ENCODE results near the gene SEC24C.
A peak's percentile ranks its signal among the peaks of the same experiment; 100 is the strongest.

Gene SEC24C

DNA sequence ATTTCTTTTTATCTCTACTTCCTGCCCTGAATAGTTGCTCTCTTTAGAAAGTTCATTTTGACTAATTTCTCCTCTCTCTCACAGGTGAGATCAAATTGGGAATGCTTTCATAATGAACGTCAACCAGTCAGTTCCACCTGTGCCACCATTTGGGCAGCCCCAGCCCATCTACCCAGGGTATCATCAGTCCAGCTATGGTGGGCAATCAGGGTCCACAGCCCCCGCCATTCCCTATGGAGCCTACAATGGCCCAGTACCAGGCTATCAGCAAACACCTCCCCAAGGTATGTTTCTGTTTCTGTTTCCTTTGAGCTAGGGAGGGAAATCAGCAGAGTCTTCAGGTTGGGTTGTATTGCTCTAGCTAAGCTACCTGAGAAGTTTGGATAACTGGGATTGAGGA is 2.5 kb downstream of the SEC24C start:
- DNase-seq (ENCODE audit: low read depth) = no peak
- TF ChIP-seq, protein P1, sequence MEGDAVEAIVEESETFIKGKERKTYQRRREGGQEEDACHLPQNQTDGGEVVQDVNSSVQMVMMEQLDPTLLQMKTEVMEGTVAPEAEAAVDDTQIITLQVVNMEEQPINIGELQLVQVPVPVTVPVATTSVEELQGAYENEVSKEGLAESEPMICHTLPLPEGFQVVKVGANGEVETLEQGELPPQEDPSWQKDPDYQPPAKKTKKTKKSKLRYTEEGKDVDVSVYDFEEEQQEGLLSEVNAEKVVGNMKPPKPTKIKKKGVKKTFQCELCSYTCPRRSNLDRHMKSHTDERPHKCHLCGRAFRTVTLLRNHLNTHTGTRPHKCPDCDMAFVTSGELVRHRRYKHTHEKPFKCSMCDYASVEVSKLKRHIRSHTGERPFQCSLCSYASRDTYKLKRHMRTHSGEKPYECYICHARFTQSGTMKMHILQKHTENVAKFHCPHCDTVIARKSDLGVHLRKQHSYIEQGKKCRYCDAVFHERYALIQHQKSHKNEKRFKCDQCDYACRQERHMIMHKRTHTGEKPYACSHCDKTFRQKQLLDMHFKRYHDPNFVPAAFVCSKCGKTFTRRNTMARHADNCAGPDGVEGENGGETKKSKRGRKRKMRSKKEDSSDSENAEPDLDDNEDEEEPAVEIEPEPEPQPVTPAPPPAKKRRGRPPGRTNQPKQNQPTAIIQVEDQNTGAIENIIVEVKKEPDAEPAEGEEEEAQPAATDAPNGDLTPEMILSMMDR (IDR thresholded peaks at IDR 0.05; ENCODE audit: insufficient read depth, low read depth, low read length, missing control alignments) = no peak
- no peak overlapping the region for H3K4me3 ChIP-seq (ENCODE audit: low read length)

DNA sequence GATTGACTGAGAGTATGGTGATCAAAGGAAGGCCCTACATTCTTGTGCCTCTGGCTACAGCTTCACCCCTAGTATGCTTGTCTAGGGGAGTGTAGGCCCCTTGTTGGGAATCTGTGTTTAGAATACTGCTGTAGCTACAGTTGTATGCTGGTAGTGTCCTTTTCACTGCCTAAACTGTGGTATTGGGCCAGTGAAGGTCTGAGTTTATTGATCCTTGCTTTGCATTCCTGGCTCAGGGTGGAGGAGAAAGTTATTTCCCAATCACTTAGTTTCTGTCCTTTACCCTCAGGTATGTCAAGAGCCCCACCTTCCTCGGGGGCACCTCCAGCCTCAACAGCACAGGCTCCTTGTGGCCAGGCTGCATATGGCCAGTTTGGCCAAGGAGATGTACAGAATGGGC is 6.6 kb downstream of the SEC24C start:
- no peak overlapping the region for H3K4me3 ChIP-seq (ENCODE audit: low read length)
- no peak for DNase-seq (ENCODE audit: low read depth)
- TF ChIP-seq, protein P1 (IDR thresholded peaks at IDR 0.05; ENCODE audit: insufficient read depth, low read depth, low read length, missing control alignments) = no peak

DNA sequence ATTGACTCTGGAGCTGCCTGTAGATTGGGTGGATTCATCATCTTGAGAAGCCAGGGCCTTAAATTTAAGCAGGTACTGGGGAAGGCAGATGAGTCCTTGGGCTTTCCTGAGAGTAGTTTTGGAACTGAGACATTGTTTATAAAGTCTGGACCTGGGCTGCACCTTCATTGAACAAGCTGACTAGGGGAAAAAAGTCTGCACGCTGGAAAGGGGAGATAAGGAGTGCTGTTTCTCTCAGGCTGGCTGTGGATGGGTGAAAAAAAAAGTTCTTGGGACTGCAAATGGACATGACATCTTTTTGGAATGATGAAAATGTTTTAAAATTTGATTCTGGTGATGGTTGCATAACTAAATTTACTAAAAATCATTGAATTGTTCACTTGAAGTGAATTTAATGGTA is 12.0 kb downstream of the SEC24C start:
- no peak overlapping the region for H3K4me3 ChIP-seq (ENCODE audit: low read length)
- TF ChIP-seq, protein P1 (IDR thresholded peaks at IDR 0.05; ENCODE audit: insufficient read depth, low read depth, low read length, missing control alignments) = no peak
- DNase-seq (ENCODE audit: low read depth) = no peak

DNA sequence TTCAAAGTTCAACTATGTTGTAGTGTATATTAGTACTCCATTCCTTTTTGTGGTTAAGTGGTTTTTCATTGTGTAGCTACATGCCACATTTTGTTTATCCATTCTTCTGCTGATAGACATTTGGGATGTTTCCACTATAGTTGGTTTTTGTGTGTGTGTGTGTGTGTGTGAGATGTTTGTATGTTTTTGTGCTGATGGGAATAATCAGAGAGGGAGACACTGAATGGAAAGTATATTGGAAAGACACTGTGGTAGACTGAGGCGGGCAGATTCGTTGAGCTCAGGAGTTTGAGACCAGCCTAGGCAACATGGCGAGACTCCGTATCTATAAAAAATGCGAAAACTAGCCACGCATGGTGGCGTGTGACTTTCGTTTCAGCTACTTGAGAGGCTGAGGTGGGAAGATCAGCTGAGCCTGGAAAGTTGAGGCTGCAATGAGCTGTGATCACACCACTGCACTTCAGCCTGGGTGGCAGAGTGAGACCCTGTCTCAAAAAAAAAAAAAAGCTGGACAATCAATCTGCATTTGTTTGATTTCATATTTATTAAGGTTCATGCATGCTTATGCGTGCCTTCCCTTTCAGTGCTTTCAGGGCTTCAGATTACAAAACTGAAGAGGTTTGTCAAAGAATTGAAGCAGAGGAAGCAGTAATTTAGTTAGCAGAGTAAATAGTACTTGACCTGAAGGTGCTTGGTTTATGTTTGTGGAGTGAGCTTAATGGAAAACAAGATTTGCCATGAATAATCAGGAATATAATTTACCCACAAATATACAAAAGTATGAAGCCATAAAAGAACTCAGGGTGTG is 14.7 kb downstream of the SEC24C start:
- no peak for DNase-seq (ENCODE audit: low read depth)
- TF ChIP-seq, protein P1 (IDR thresholded peaks at IDR 0.05; ENCODE audit: insufficient read depth, low read depth, low read length, missing control alignments) = no peak
- no peak overlapping the region for H3K4me3 ChIP-seq (ENCODE audit: low read length)

DNA sequence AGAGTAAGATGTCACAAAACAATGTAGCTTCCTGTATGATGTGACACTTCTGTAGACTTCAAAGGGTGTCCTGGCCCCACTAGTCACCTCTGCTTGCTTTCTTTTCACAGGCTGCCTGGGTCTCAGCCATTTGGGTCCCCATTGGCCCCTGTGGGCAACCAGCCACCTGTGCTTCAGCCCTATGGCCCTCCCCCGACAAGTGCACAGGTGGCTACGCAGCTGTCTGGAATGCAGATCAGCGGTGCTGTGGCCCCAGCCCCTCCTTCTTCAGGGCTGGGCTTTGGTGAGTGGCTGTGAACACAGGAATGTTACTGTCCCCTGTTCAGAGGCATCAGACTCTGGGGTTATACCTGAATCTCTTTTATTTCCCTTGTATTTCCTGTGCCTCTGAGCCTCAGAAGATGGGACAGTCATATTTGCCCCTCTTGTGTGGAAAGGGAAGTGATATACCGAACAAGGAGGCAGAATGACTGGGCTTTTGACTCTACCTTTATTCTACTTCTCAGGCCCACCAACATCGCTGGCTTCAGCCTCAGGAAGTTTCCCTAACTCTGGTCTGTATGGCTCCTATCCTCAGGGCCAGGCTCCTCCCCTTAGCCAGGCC is 15.4 kb downstream of the SEC24C start:
- DNase-seq (ENCODE audit: low read depth) = peak; percentile 47
- TF ChIP-seq, protein P1 (IDR thresholded peaks at IDR 0.05; ENCODE audit: insufficient read depth, low read depth, low read length, missing control alignments) = no peak
- no peak overlapping the region for H3K4me3 ChIP-seq (ENCODE audit: low read length)

DNA sequence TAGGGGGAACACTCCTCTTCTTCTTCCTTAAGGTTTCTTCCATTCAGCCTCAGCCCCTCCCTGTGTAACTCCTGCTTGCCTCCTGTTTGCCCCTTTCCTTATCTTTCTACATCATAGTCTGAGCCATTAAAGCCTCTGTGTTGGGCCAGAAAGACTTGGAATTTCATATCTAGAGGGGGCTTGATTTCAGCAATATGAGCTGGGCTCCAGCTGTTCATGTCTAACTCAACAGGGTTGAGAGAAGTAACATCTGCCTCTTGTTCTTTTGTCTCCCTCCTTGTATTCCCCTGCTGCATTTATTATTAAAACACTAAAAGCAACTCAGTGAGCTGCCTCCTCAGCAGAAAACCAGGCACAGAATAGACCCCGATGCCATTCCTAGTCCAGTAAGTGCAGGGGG is 17.6 kb downstream of the SEC24C start:
- no peak overlapping the region for H3K4me3 ChIP-seq (ENCODE audit: low read length)
- TF ChIP-seq, protein P1 (IDR thresholded peaks at IDR 0.05; ENCODE audit: insufficient read depth, low read depth, low read length, missing control alignments) = no peak
- no peak for DNase-seq (ENCODE audit: low read depth)
